ENCODE measurements around the gene UBTFL1. TPM values are rescaled to one million over a fixed set of nuclear protein-coding genes. Genes with fewer than 3 reads are reported as not detected.
A peak's percentile ranks its signal among the peaks of the same experiment; 100 is the strongest.

The UBTFL1 gene
- total RNA-seq, 1 experiment from 2014 or later: not detected

DNA sequence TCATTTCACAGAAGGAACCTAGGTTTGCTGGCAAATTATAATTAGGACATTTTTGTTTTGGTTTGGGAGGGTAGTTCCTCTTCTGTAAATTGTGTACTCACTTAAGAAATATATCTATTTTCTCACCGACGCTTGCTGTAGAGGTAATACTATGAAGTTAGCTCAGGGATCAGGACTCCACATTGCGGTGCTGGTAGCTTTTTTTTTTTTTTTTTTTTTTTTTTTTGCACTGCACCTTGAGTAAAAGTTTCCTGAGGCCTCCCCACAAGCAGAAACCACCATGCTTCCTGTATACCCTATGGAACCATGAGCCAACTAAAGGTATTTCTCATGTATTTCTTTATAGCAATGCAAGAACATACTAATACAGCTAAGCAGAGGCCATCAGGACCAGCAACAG, 14.7 kb downstream of the UBTFL1 start:
- CTCF ChIA-PET: no interaction called here
- H3K27ac ChIP-seq (ENCODE audit: low read depth, low read length): no peak overlapping the region
- H3K9me3 ChIP-seq (ENCODE audit: control insufficient read depth in 1 of 2, insufficient read depth in 1 of 2, low read depth in 1 of 2, low read length in 2 of 2): no peaks in the 10 kb centered on the region
- DNase-seq (ENCODE audit: low read depth, low spot score) (no peak), ATAC-seq (no peak)
- no peak overlapping the region for H3K4me2 ChIP-seq (ENCODE audit: low read length)
- intact Hi-C loops (cut with micrococcal nuclease): no loop called here
- TF ChIP-seq POLR2A (IDR thresholded peaks at IDR 0.05; ENCODE audit: borderline replicate concordance, extremely low read depth, insufficient read depth, insufficient read length) (no peak), SRF (IDR thresholded peaks at IDR 0.05; ENCODE audit: low read depth) (no peak), EGR1 (IDR thresholded peaks at IDR 0.05; ENCODE audit: low read depth) (no peak), YY1 (IDR thresholded peaks at IDR 0.05; ENCODE audit: extremely low read depth, insufficient replicate concordance, low read depth, low read length) (no peak), CBX3 (IDR thresholded peaks at IDR 0.05; ENCODE audit: low read depth) (no peak)
- H3K9me2 ChIP-seq (ENCODE audit: insufficient read depth): no peaks in the 10 kb centered on the region
- POLR2A ChIA-PET: no interaction called here
- no TSS peak for BruUV-seq (replicated peaks)
- H3K4me1 ChIP-seq (ENCODE audit: control insufficient read depth in 1 of 2, insufficient read depth in 2 of 2, low read length in 2 of 2): no peaks in the 10 kb centered on the region
- H3K27me3 ChIP-seq (ENCODE audit: insufficient read depth, low read length): no peaks in the 10 kb centered on the region
- H3K36me3 ChIP-seq (ENCODE audit: control insufficient read depth in 1 of 2, insufficient read depth in 2 of 2, low read length in 2 of 2): no peaks in the 10 kb centered on the region
- H4K20me1 ChIP-seq (ENCODE audit: insufficient read depth): no peaks in the 10 kb centered on the region
- H3K4me3 ChIP-seq (replicated peaks in 1 of 2; ENCODE audit: low read depth in 1 of 2, low read length in 2 of 2): no peak overlapping the region
- H2AFZ ChIP-seq (ENCODE audit: low read depth, low read length, poor library complexity, severe bottlenecking): no peak overlapping the region
- no peaks in the 10 kb centered on the region for H3K79me2 ChIP-seq (ENCODE audit: insufficient read depth, low read length)
- H3K9ac ChIP-seq (ENCODE audit: low read length): no peak overlapping the region
- RAD21 ChIA-PET (ENCODE audit: low non-redundant PET in 1 of 2, low total read pairs in 2 of 2, uncharacterized antibody in 2 of 2, unreplicated experiment in 2 of 2): no interaction called here

GRCh38 chr11:90113541-90113940, 27.8 kb downstream of the UBTFL1 start:
- intact Hi-C loops (cut with micrococcal nuclease): loop anchor here (5.0 kb wide), 2 partner anchors 436 to 1016 kb away; no protein-coding TSS in a partner anchor

More at GRCh38 chr11:90113541-90113940, 27.8 kb downstream of the UBTFL1 start:
- RAD21 ChIA-PET (ENCODE audit: low non-redundant PET in 1 of 2, low total read pairs in 2 of 2, uncharacterized antibody in 2 of 2, unreplicated experiment in 2 of 2): no interaction called here
- no TSS peak for BruUV-seq (replicated peaks)
- Histone ChIP-seq H3K4me2 (ENCODE audit: low read length) (no peak overlapping the region), H3K4me1 (ENCODE audit: control insufficient read depth in 1 of 2, insufficient read depth in 2 of 2, low read length in 2 of 2) (no peaks in the 10 kb centered on the region), H3K27me3 (ENCODE audit: insufficient read depth, low read length) (0 out of 2 replicates have a peak, but pooled peaks cover 15% of the 10 kb centered on the region), H3K36me3 (ENCODE audit: control insufficient read depth in 1 of 2, insufficient read depth in 2 of 2, low read length in 2 of 2) (no peaks in the 10 kb centered on the region), H4K20me1 (ENCODE audit: insufficient read depth) (no peaks in the 10 kb centered on the region), H2AFZ (ENCODE audit: low read depth, low read length, poor library complexity, severe bottlenecking) (no peak overlapping the region), H3K9ac (ENCODE audit: low read length) (no peak overlapping the region), H3K9me3 (ENCODE audit: control insufficient read depth in 1 of 2, insufficient read depth in 1 of 2, low read depth in 1 of 2, low read length in 2 of 2) (no peaks in the 10 kb centered on the region), H3K27ac (ENCODE audit: low read depth, low read length) (no peak overlapping the region), H3K9me2 (ENCODE audit: insufficient read depth) (no peaks in the 10 kb centered on the region), H3K79me2 (ENCODE audit: insufficient read depth, low read length) (no peaks in the 10 kb centered on the region), H3K4me3 (replicated peaks in 1 of 2; ENCODE audit: low read depth in 1 of 2, low read length in 2 of 2) (no peak overlapping the region)
- DNase-seq (ENCODE audit: low read depth, low spot score): no peak
- POLR2A ChIA-PET: no interaction called here
- ATAC-seq: no peak
- TF ChIP-seq, protein P1, sequence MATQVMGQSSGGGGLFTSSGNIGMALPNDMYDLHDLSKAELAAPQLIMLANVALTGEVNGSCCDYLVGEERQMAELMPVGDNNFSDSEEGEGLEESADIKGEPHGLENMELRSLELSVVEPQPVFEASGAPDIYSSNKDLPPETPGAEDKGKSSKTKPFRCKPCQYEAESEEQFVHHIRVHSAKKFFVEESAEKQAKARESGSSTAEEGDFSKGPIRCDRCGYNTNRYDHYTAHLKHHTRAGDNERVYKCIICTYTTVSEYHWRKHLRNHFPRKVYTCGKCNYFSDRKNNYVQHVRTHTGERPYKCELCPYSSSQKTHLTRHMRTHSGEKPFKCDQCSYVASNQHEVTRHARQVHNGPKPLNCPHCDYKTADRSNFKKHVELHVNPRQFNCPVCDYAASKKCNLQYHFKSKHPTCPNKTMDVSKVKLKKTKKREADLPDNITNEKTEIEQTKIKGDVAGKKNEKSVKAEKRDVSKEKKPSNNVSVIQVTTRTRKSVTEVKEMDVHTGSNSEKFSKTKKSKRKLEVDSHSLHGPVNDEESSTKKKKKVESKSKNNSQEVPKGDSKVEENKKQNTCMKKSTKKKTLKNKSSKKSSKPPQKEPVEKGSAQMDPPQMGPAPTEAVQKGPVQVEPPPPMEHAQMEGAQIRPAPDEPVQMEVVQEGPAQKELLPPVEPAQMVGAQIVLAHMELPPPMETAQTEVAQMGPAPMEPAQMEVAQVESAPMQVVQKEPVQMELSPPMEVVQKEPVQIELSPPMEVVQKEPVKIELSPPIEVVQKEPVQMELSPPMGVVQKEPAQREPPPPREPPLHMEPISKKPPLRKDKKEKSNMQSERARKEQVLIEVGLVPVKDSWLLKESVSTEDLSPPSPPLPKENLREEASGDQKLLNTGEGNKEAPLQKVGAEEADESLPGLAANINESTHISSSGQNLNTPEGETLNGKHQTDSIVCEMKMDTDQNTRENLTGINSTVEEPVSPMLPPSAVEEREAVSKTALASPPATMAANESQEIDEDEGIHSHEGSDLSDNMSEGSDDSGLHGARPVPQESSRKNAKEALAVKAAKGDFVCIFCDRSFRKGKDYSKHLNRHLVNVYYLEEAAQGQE (IDR thresholded peaks at IDR 0.05; ENCODE audit: low read depth): no peak
- TF ChIP-seq, protein P2, sequence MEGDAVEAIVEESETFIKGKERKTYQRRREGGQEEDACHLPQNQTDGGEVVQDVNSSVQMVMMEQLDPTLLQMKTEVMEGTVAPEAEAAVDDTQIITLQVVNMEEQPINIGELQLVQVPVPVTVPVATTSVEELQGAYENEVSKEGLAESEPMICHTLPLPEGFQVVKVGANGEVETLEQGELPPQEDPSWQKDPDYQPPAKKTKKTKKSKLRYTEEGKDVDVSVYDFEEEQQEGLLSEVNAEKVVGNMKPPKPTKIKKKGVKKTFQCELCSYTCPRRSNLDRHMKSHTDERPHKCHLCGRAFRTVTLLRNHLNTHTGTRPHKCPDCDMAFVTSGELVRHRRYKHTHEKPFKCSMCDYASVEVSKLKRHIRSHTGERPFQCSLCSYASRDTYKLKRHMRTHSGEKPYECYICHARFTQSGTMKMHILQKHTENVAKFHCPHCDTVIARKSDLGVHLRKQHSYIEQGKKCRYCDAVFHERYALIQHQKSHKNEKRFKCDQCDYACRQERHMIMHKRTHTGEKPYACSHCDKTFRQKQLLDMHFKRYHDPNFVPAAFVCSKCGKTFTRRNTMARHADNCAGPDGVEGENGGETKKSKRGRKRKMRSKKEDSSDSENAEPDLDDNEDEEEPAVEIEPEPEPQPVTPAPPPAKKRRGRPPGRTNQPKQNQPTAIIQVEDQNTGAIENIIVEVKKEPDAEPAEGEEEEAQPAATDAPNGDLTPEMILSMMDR (IDR thresholded peaks at IDR 0.05 in 2 of 3, conservative IDR thresholded peaks at IDR 0.05 in 1 of 3; ENCODE audit: borderline replicate concordance in 1 of 3, insufficient read depth in 1 of 3, low read depth in 2 of 3, low read length in 2 of 3): peak; percentile 9 to 42 (median 15); a peak in 2 of 6 replicates
- no peak for TF ChIP-seq YY1 (IDR thresholded peaks at IDR 0.05; ENCODE audit: extremely low read depth, insufficient replicate concordance, low read depth, low read length)
- no peak for TF ChIP-seq ZNF274 (IDR thresholded peaks at IDR 0.05; ENCODE audit: low read depth, low read length)
- TF ChIP-seq RAD21 (IDR thresholded peaks at IDR 0.05; ENCODE audit: low read depth): peak; percentile 45; the same call in 1 of the 2 replicates
- no peak for TF ChIP-seq SRF (IDR thresholded peaks at IDR 0.05; ENCODE audit: low read depth)
- no peak for TF ChIP-seq ELF1 (IDR thresholded peaks at IDR 0.05; ENCODE audit: borderline replicate concordance, low read depth)
- TF ChIP-seq EZH2 (IDR thresholded peaks at IDR 0.05): no peak
- no peak for TF ChIP-seq POLR2A (IDR thresholded peaks at IDR 0.05; ENCODE audit: borderline replicate concordance, extremely low read depth, insufficient read depth, insufficient read length)
- TF ChIP-seq POLR2AphosphoS5 (IDR thresholded peaks at IDR 0.05; ENCODE audit: low read depth, low read length): no peak
- no peak for TF ChIP-seq EGR1 (IDR thresholded peaks at IDR 0.05; ENCODE audit: low read depth)
- CTCF ChIA-PET: interaction anchor here (1.1 to 1.2 kb wide), 2 partner anchors 9 to 437 kb away, joined by 3 to 5 read pairs; no protein-coding TSS in a partner anchor
